Body of pancreas (tissue), 4 donors: ENCODE measurements around the gene PCGF2.

ENCODE experiments used
- POLR2A ChIP-seq, 3 donors: fragments of 450-650 bp; IDR thresholded peaks; one replicate each; pipeline ENCODE4 v1.6.1; 2016; ENCODE audit warnings: antibody characterized with exemption in 3 of 3, mild to moderate bottlenecking in 2 of 3
- TF ChIP-seq, protein P1 (sequence below), 7 experiments: fragments of 450-650 bp in 4 of 7; fragments of 200-600 bp in 3 of 7; sonication (generic) in 3 of 7; IDR thresholded peaks; one replicate each; pipeline ENCODE4 v1.5.1; 2016 to 2019; ENCODE audit warnings: antibody characterized with exemption in 7 of 7

GRCh38 chr17:38705523-38705802 lies 42.7 kb downstream of the PCGF2 start:
- TF ChIP-seq, protein P1, sequence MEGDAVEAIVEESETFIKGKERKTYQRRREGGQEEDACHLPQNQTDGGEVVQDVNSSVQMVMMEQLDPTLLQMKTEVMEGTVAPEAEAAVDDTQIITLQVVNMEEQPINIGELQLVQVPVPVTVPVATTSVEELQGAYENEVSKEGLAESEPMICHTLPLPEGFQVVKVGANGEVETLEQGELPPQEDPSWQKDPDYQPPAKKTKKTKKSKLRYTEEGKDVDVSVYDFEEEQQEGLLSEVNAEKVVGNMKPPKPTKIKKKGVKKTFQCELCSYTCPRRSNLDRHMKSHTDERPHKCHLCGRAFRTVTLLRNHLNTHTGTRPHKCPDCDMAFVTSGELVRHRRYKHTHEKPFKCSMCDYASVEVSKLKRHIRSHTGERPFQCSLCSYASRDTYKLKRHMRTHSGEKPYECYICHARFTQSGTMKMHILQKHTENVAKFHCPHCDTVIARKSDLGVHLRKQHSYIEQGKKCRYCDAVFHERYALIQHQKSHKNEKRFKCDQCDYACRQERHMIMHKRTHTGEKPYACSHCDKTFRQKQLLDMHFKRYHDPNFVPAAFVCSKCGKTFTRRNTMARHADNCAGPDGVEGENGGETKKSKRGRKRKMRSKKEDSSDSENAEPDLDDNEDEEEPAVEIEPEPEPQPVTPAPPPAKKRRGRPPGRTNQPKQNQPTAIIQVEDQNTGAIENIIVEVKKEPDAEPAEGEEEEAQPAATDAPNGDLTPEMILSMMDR (IDR thresholded peaks at IDR 0.05) = no peak
- no peak for TF ChIP-seq POLR2A (IDR thresholded peaks at IDR 0.05)
